HG02943 (cell line): Measurements from ENCODE around the gene FIGN.

Experiments used
- ATAC-seq: cut with Tn5 transposase; IDR thresholded peaks from one replicate; pipeline ENCODE4 v1.9.1; 2021; ENCODE audit warnings: mild to moderate bottlenecking, low read depth, moderate library complexity; ENCODE audit not compliant: unreplicated experiment

FIGN gene

GRCh38 chr2:163735685-163736432, at the start of gene FIGN:
Gene FIGN, minus strand, starts transcription at chr2:163736008. Its CDS starts 1,081 bp downstream, at chr2:163734927.
- ATAC-seq, result no peak

DNA sequence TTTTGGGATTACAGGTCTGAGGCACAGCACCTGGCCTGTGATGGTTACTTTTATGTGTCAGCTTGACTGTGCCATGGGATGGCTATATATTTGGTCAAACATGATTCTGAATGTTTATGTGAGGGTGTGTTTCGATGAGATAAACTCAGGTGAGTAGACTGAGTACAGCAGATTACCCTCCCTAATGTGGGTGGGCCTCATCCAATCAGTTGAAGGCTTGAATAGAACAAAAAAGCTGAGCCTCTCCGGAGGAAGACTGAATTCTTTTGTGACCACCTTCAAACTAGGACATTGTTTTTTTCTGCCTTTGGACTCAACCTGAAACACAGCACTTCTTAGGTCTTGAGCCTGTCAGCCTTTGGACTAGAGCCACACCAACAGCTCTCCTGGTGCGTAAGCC, 49.4 kb upstream of the FIGN start:
- ATAC-seq, result no peak

DNA sequence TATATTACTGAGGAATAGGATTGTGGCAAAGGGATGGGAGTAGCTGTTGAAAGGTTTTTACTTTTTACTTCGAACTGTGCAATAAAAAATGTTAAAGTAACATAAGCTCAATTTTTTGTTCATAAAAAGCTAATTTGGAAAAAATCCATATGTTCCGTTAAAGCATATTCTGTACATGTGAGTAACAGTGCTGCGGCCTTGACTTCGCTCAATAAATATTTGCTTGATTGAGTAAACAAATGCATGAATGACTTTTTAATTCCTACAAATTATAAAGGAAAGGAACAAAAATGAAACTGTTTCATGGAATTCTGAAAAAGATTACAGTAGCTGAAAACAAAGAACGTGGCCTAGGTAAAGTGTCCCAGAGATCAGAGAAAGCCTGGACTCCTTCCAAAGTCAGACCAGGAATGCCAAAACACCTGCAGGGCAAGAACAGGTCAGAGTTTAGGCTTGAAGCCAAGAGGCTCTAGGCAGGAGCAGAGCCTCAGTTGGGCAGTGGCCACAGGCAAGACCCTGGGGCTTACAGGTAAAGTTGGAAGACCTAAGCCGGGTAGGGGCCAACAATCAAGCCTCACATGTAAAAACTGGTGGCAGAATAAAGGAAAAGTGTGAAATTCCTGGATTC, 44.3 kb upstream of the FIGN start:
- no peak for ATAC-seq

- no peak for ATAC-seq
Observed at GRCh38 chr2:163778045-163778781, 42.4 kb upstream of the FIGN start.

DNA sequence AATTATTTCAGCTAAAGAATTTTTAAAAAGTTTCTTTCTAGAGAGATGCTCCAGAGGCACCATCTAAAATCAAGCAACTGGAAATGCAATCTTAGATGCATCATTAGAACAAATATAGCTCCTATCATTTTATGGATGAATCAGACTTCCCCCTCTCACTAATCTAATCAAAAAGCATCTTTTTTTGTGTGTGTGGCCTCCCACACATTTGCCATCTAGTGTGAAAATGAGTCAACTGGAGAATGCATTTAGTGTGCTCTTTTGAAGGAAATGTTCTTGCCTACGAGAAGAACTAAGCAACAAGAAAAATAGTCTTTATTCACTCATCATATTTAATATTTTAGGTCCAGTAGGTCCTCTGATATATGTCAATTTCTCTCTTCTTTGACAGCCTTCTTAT, 39.5 kb upstream of the FIGN start:
- no peak for ATAC-seq

- no peak for ATAC-seq
Observed at GRCh38 chr2:163774862-163775261, 39.1 kb upstream of the FIGN start.

DNA sequence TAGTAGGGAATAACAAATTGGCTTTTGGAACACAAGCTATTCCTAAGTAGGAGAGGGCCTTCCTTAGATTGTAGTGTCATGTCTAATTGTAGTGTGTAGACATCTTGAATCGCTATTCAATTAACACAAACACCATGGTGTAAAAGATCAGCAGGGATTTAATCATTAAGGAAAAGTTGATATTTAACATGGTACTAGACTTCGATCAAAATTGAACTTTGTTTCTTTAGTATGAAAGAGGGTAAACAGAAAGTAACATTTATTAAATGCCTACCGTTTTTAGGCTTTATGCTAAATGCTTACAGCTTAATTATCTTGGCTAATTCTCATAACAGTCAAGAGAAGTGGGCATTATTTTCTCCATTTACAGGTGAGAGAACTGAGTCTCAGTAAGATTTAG, 37.5 kb upstream of the FIGN start:
- no peak for ATAC-seq

GRCh38 chr2:163771596-163771995, 35.8 kb upstream of the FIGN start:
- no peak for ATAC-seq

DNA sequence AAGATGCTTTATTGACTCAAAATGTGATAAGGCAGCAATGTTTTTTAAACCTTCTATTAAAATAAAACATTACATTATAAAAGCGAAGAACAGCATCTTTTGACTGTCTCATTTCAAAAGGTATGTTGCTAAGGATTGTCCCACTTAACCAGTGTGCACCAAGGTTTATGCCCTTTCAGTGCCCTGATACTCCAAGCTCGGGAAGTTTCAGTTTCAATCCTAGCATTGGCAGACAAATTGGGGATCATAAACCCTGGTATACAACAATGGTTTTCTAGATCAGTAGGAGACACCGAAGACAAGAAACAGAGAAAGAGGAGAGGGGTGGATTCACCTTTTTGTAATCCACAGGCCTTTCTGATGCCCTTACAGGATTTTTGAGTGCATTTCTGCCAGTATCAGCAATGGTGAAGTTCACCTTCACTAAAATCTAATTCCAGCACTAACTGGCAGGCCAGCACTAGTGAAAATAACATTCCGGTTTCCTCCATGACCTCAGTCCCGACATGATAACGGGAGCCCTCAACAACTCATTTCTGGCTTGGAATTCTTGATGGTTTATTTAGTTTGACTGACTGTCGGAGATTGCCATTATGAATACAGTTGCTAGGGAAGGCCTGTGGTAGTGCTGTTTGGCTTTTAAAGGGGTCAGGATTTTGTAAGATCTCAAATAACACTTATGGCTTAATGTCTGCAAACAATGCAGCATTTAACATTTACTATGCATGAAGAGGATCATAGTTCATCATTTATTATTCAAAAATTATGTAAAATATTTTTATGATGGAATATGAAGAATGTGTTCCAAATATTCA, 33.3 kb upstream of the FIGN start:
- ATAC-seq, result no peak

GRCh38 chr2:163767097-163767496, 31.3 kb upstream of the FIGN start:
- no peak for ATAC-seq

DNA sequence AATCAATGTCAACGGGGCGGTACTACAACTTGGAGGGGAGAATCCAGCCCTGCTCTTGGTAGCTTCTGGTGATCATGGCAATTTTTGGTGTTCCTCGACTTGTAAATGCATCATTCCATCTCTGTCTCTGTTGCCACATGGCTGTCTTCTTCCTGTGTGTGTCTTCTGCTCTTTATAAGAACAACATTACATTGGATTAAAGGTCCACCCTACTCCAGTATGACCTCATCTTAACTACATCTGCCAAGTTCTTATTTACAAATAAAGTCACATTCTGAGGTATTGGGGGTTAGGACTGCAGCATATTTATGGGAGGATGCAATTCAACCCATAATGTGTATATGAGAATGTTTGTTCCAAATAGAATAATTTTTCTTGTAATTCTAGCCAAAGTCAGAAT, 28.8 kb upstream of the FIGN start:
- no peak for ATAC-seq

DNA sequence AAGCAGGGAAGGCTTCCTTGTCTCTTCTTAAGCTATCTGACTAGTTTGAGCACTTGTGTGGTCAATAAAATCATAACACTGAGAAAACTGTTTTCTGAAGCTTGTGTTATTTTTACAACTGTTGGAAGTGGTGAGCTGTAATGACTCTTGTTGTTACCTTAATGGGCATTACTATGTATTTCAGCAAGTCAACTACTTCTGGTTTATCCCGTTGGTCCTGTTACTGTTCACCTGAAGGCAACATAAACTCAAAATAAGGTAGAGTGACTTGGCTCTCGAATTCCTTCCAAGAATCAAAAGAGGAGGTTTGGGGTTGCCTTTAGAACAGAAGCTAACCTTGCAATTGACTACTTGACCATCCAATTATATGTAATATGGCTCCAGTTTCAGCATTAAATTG, 23.2 kb upstream of the FIGN start:
- ATAC-seq, result no peak

GRCh38 chr2:163757814-163758213, 22.0 kb upstream of the FIGN start:
- ATAC-seq, result no peak

DNA sequence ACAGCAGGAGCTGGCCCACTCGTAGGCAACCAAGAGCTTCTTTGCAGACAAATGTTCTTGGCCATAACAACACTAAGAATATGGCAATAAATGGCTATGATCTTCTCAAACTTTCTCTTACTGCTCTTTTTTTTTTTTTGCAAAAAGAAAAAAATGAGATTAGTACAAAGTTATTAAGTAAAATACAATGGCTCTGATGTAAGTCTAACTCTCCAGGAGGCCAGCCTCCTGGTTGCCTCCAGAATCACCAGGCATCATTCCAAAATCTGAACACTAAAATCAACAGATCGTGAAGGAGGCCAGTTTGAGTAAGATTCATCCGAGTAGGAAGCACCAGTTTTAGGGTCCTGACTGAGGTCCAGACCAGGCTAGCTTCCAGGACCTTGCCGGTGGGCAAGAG, 20.8 kb upstream of the FIGN start:
- no peak for ATAC-seq

- ATAC-seq, result no peak
Observed at GRCh38 chr2:163755366-163755765, 19.6 kb upstream of the FIGN start.

DNA sequence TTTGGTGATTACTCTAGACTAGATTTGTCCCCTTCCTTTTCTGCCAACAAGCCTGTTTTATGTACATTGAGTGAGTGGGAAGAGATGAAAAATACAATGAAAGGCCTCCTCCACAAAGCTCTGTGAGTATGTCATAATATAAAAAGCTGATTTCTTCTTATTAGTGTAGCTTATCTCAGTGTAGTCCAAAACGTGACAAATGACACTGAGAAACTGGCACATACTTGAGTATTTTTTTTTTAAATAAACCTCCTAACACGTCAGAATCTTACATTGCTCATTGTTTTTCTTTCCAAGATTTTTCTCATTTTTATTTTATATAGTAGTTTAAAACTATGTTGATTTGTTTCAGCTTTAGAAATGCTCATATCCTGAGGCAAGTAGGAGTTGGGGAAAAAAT, 17.9 kb upstream of the FIGN start:
- no peak for ATAC-seq

DNA sequence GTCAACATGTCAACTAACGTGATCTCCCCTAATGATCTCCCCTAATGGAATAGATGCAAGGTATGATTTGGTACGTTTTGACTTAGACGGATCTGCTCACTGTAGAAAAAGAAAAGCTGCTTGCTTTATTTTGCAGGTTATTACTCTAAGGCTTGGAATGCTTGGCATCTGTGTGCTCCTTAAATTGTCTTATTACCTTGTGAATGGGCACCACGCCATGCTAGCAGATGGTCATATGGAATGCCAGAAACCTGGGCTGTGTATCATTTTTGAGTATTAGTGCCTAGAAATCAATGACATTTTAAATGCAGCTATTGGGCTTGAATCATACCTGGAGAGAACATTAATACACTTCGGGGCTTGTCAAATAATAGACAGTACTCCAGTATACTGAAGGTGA, 16.5 kb upstream of the FIGN start:
- no peak for ATAC-seq

DNA sequence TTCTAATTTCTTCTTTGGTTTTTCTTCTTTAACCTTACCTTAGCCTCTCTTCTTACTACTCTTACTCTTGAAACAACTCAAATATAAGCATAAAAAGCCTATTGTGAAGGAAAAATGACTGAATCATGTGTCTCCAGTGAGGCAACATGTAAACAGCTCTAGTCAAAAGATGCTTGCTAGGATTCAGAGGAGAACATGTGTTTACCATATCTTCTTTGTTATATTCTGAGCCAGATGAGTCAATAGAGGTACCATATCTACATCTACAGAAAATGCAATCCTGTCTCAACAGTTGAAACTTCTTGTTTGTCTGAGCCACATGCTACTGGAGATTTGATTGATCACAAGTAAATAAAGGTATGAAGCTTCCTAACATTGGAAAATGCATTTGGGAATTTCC, 15.9 kb upstream of the FIGN start:
- no peak for ATAC-seq

GRCh38 chr2:163748420-163748819, 12.6 kb upstream of the FIGN start:
- no peak for ATAC-seq

- no peak for ATAC-seq
Observed at GRCh38 chr2:163741435-163741834, 5.6 kb upstream of the FIGN start.

GRCh38 chr2:163737563-163737962, 1.8 kb upstream of the FIGN start:
- no peak for ATAC-seq
